NCI-H2081 treated with DMSO at 0.1 percent for 48 hours (cell line): ENCODE data around the gene SLC26A1.

ENCODE experiments used
- DNase-seq: peaks from one replicate; lab custom pipeline; 2025; lab: John Stamatoyannopoulos, UW

SLC26A1 gene

GRCh38 chr4:998096-998691, 5.0 kb upstream of the SLC26A1 start:
- no peak for DNase-seq

- DNase-seq: no peak
Measured at GRCh38 chr4:997375-998071, 4.3 kb upstream of the SLC26A1 start.

GRCh38 chr4:996997-997374, 3.8 kb upstream of the SLC26A1 start:
- DNase-seq: no peak

GRCh38 chr4:996030-996996, 3.1 kb upstream of the SLC26A1 start:
- no peak for DNase-seq

GRCh38 chr4:995311-996026, 2.3 kb upstream of the SLC26A1 start:
- no peak for DNase-seq

GRCh38 chr4:992297-993110, 700 bp downstream of the SLC26A1 start:
- no peak for DNase-seq

- DNase-seq: no peak
Measured at GRCh38 chr4:991451-992296, 1.5 kb downstream of the SLC26A1 start.

- no peak for DNase-seq
Measured at GRCh38 chr4:990746-991367, 2.3 kb downstream of the SLC26A1 start.

GRCh38 chr4:989722-990471, 3.3 kb downstream of the SLC26A1 start:
- no peak for DNase-seq

- no peak for DNase-seq
Measured at GRCh38 chr4:988726-989721, 4.2 kb downstream of the SLC26A1 start.

GRCh38 chr4:987624-988513, 5.3 kb downstream of the SLC26A1 start:
- no peak for DNase-seq

- no peak for DNase-seq
Measured at GRCh38 chr4:986879-987623, 6.2 kb downstream of the SLC26A1 start, which contains the start of gene IDUA. Gene IDUA, plus strand, starts transcription at chr4:987044. Its CDS starts 41 bp downstream, at chr4:987085.

- DNase-seq: no peak
Measured at GRCh38 chr4:986428-986878, 6.8 kb downstream of the SLC26A1 start.

GRCh38 chr4:985123-985830, 7.9 kb downstream of the SLC26A1 start:
- DNase-seq: no peak

GRCh38 chr4:984336-985054, 8.7 kb downstream of the SLC26A1 start:
- no peak for DNase-seq
